ENCODE results near the gene DOCK1.

Gene DOCK1

GRCh38 chr10:127411062-127411461, 505.8 kb downstream of the DOCK1 start:
- no peak for TF ChIP-seq ZFX (IDR thresholded peaks at IDR 0.05; ENCODE audit: borderline replicate concordance)
- no peak for TF ChIP-seq CTCF (IDR thresholded peaks at IDR 0.05)
- H3K27ac ChIP-seq: no peak overlapping the region

- TF ChIP-seq CTCF (IDR thresholded peaks at IDR 0.05): no peak
- no peak for TF ChIP-seq ZFX (IDR thresholded peaks at IDR 0.05; ENCODE audit: borderline replicate concordance)
- H3K27ac ChIP-seq: no peak overlapping the region
Observed at GRCh38 chr10:127413326-127413725, 508.1 kb downstream of the DOCK1 start.

GRCh38 chr10:127414024-127414423, 508.8 kb downstream of the DOCK1 start:
- no peak for TF ChIP-seq ZFX (IDR thresholded peaks at IDR 0.05; ENCODE audit: borderline replicate concordance)
- no peak overlapping the region for H3K27ac ChIP-seq

- TF ChIP-seq CTCF (IDR thresholded peaks at IDR 0.05) (no peak), ZFX (IDR thresholded peaks at IDR 0.05; ENCODE audit: borderline replicate concordance) (no peak)
- no peak overlapping the region for H3K27ac ChIP-seq
Observed at GRCh38 chr10:127415116-127415515, 509.9 kb downstream of the DOCK1 start.

- H3K27ac ChIP-seq: no peak overlapping the region
- TF ChIP-seq ZFX (IDR thresholded peaks at IDR 0.05; ENCODE audit: borderline replicate concordance) (no peak), CTCF (IDR thresholded peaks at IDR 0.05) (no peak)
Observed at GRCh38 chr10:127415901-127416581, 510.8 kb downstream of the DOCK1 start.

- H3K27ac ChIP-seq: no peak overlapping the region
- TF ChIP-seq CTCF (IDR thresholded peaks at IDR 0.05) (no peak), ZFX (IDR thresholded peaks at IDR 0.05; ENCODE audit: borderline replicate concordance) (no peak)
Observed at GRCh38 chr10:127417031-127417430, 511.8 kb downstream of the DOCK1 start.

- no peak for TF ChIP-seq CTCF (IDR thresholded peaks at IDR 0.05)
- no peak for TF ChIP-seq ZFX (IDR thresholded peaks at IDR 0.05; ENCODE audit: borderline replicate concordance)
Observed at GRCh38 chr10:127417686-127418401, 512.6 kb downstream of the DOCK1 start.

More at GRCh38 chr10:127417686-127418401, 512.6 kb downstream of the DOCK1 start:
- H3K27ac ChIP-seq: no peak overlapping the region

All from 22Rv1 (cell line).